A172 (cell line): ENCODE data around the gene SLC2A13. TPM values are rescaled to one million over a fixed set of nuclear protein-coding genes. Genes with fewer than 3 reads are reported as not detected.
"Not testable (repeated sequence)": the region's sequence is repeated elsewhere in the genome, so short reads cannot be mapped to it uniquely, and the experiment has no call there.

Experiments used
- DNase-seq: peaks from one replicate; pipeline ENCODE4 v3.0.0-alpha.2; 2015; ENCODE audit warnings: low spot score
- total RNA-seq: library from RNA; depleted of rRNA; stranded (reverse); fragments of >200 nt; shearing (Covaris generic); gene quantifications from 2 replicates; pipeline ENCODE4 v1.2.3, GENCODE V29; 2014

Gene SLC2A13
- total RNA-seq, 1 experiment from 2014 or later, result 4.6 TPM

- no peak for DNase-seq
Measured at GRCh38 chr12:40105265-40105514, 691 bp downstream of the SLC2A13 start.

- no peak for DNase-seq
Measured at GRCh38 chr12:40104461-40105264, 1.2 kb downstream of the SLC2A13 start.

GRCh38 chr12:40103043-40103442 lies 2.8 kb downstream of the SLC2A13 start:
- DNase-seq, result no peak

- no peak for DNase-seq
Measured at GRCh38 chr12:40101747-40102146, 4.1 kb downstream of the SLC2A13 start.

GRCh38 chr12:40099423-40099853 lies 6.4 kb downstream of the SLC2A13 start:
- DNase-seq, result no peak

GRCh38 chr12:40098406-40099145 lies 7.3 kb downstream of the SLC2A13 start:
- no peak for DNase-seq

GRCh38 chr12:40093512-40093911 lies 12.4 kb downstream of the SLC2A13 start:
- DNase-seq, result no peak

- DNase-seq, result no peak
Measured at GRCh38 chr12:40086471-40086870, 19.4 kb downstream of the SLC2A13 start.

GRCh38 chr12:40078266-40078665 lies 27.6 kb downstream of the SLC2A13 start:
- DNase-seq, result no peak

- DNase-seq, result no peak
Measured at GRCh38 chr12:40075458-40075857, 30.4 kb downstream of the SLC2A13 start.

GRCh38 chr12:40068416-40068815 lies 37.5 kb downstream of the SLC2A13 start:
- DNase-seq, result no peak

GRCh38 chr12:40065636-40066035 lies 40.2 kb downstream of the SLC2A13 start:
- DNase-seq, result no peak

GRCh38 chr12:40063414-40063813 lies 42.5 kb downstream of the SLC2A13 start:
- DNase-seq, result peak; percentile 27

GRCh38 chr12:40058721-40059190 lies 47.1 kb downstream of the SLC2A13 start:
- peak; percentile 4 for DNase-seq

- no peak for DNase-seq
Measured at GRCh38 chr12:40056373-40056772, 49.5 kb downstream of the SLC2A13 start.

GRCh38 chr12:40055776-40056175 lies 50.1 kb downstream of the SLC2A13 start:
- DNase-seq, result no peak

- no peak for DNase-seq
Measured at GRCh38 chr12:40055228-40055579, 50.7 kb downstream of the SLC2A13 start.

- DNase-seq, result peak; percentile 21
Measured at GRCh38 chr12:40054555-40055227, 51.2 kb downstream of the SLC2A13 start.

GRCh38 chr12:40049268-40049667 lies 56.6 kb downstream of the SLC2A13 start:
- DNase-seq, result no peak

- not testable (repeated sequence) for DNase-seq
Measured at GRCh38 chr12:40047002-40047401, 58.9 kb downstream of the SLC2A13 start.

- DNase-seq, result no peak
Measured at GRCh38 chr12:40045656-40046055, 60.2 kb downstream of the SLC2A13 start.

- DNase-seq, result no peak
Measured at GRCh38 chr12:40044396-40044795, 61.5 kb downstream of the SLC2A13 start.

GRCh38 chr12:40039598-40039997 lies 66.3 kb downstream of the SLC2A13 start:
- no peak for DNase-seq
